GM12892 (cell line): ENCODE data around the gene TAS1R1.

Experiments used
- POLR2A ChIP-seq: IDR thresholded peaks from 2 replicates; pipeline ENCODE4 v1.6.1; 2011; ENCODE audit warnings: low read depth, low read length, control low read depth
- POLR2AphosphoS5 ChIP-seq: IDR thresholded peaks from 2 replicates; pipeline ENCODE4 v1.6.1; 2011; ENCODE audit warnings: low read depth, low read length, control low read depth
- TAF1 ChIP-seq: IDR thresholded peaks from 2 replicates; pipeline ENCODE4 v1.6.1; 2011; ENCODE audit warnings: low read depth, mild to moderate bottlenecking, control low read depth, low read length, borderline replicate concordance

GRCh38 chr1:6600410-6601048 is 45.4 kb downstream of the TAS1R1 start:
- TF ChIP-seq POLR2A (no peak), POLR2AphosphoS5 (no peak), TAF1 (no peak)
